ENCODE results near the gene HEG1.
A peak's percentile ranks its signal among the peaks of the same experiment; 100 is the strongest.

HEG1 gene

GRCh38 chr3:125042725-125043406, 12.9 kb downstream of the HEG1 start:
- no peak for DNase-seq

- peak; percentile 99 for DNase-seq
These were observed 16.4 kb downstream of the HEG1 start for GRCh38 chr3:125039131-125040100.

- DNase-seq: no peak
These were observed 18.2 kb downstream of the HEG1 start for GRCh38 chr3:125037498-125038150.

DNA sequence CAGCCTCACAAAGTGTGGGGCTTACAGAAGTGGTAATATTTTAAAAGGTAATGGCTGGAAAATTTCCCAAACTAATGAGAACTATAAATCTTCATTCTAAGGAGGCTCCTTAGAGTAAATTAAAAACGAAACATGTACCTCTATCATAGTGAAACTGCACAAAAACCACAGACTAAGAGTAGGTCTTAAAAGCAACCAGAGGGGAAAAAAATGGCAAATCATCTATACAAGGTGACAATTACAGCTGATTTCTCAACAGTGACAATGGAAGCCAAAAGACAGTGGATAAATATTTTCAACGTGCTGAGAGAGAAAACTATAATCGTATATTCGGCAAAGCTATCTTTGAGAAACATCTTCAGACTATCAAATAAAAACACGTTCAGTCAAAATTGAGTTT, 20.6 kb downstream of the HEG1 start:
- DNase-seq: no peak

DNA sequence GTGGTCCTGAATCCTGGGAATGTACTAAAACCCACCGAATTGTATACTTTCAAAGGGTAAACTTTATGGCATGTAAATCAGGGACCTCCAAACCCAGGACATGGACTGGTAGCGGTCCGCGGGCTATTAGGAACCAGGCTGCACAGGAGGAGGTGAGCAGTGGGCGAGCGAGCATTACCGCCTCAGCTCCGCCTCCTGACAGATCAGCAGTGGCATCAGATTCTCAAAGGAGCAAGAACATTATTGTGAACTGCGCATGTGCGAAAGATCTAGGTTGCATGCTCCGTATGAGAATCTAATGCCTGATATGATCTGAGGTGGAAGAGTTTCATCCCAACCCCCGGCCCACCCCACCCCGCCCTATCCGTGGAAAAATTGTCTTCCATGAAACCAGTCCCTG, 22.2 kb downstream of the HEG1 start:
- DNase-seq: no peak

DNA sequence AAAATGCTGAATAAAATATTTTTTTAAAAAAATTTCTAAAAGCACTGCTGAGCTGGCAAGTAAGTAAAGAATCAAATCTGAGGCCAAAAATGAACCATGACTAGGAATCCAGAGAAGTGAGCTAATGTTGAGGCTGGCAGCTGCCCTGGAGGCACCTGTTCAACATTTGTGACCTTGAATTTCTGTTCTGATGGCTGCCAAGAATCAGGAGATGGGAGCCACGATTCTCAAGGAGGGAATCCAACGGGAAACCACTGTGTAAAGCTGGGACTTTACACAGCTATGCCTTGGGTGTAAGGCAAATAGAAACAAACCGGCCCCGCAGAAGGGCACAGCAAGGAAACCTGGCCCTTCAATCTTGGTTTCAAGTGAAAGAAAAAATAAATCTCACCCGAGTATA, 22.7 kb downstream of the HEG1 start:
- no peak for DNase-seq

- no peak for DNase-seq
These were observed 23.1 kb downstream of the HEG1 start for GRCh38 chr3:125032683-125033082.

- DNase-seq: no peak
These were observed 23.6 kb downstream of the HEG1 start for GRCh38 chr3:125032100-125032643.

GRCh38 chr3:125031544-125031943, 24.3 kb downstream of the HEG1 start:
- DNase-seq: no peak

DNA sequence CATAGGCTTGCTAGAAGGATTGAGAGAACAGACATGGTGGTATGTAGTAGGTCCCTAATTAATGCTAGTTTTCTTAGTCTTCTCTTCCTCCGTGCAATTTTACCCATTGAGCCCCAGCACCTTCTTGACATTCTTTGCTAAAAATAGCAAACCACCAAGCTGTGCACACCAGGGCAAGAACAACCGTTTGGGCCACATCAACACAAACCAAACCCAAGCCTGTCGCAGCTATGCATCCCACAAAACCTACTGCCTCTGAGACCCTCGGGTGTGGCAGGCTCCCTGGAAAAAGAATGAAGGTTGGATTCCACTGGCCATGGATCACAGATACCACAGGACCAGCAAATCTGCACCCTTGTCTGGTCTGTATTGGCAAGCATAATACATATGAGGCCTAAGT, 27.1 kb downstream of the HEG1 start:
- no peak for DNase-seq

- DNase-seq: no peak
These were observed 30.2 kb downstream of the HEG1 start for GRCh38 chr3:125025642-125026041.

DNA sequence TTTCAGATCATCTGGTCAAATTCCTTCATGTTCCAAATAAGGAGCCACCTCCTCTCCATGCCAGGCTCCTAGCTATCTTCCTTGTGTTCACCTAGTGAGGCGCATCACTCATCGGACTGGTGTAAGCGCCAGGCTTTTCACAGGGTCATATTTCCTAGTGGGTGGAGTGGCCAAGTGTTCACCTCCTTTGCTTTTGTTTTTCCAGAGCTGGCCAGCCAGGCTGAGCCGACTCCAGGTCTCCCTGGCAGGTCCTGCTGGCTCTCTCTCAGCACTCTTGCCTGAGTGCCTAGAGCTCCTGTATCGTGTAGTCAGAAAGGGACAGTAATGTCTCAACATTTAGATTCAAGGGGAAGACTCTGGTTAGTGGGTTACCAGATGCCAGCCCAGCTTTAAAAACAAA, 31.0 kb downstream of the HEG1 start:
- no peak for DNase-seq

- DNase-seq: no peak
These were observed 31.8 kb downstream of the HEG1 start for GRCh38 chr3:125023833-125024555.

DNA sequence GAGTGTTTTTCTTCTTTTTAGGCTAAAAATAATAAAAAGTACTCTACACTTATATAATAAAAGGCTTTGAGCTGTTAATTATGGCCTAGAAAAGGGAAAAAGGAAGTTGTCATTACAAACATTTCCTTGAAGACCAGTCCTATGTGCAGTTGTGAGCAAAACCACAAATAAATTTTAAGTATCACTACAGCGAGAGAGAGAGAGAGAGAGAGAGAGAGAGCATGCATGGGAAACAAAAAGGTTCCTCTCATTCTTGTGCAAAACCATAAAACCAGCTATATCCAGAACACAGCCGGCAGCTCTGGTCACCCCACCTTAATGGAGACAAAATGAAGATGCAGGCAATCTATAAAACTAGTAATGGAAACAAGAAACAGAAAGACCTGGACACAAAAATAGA, 33.6 kb downstream of the HEG1 start:
- no peak for DNase-seq

- no peak for DNase-seq
These were observed 36.5 kb downstream of the HEG1 start for GRCh38 chr3:125019271-125019670.

GRCh38 chr3:125017406-125017805, 38.4 kb downstream of the HEG1 start:
- DNase-seq: no peak

DNA sequence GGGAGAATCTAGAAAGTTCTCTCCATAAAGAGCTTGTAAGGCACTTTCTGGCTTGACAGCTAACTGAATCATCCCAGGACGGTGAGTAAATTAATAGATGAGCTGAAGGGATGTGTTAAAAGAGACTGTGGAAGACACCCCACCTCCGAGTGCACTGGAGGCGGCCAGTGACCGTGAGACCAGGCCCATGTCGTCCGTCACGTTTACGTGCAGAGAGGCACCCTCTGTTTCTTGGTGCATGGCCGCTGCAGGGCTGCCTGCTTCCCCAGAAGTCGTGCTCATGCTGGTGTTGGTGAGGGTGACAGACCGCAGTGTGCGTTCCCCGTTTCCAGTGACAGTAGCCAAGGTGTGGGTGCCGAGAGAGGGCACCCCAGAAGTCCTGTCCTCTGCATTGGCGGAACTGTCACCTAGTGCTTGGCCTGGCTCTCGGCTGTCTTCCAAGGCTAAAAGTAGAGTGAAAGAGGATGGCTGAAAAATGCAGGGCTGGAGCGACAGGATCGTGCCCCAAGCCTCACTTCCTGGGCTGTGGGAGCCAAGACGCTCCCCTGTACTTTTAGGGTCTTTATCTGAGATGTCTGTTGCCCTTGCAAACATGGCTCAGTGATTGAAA, 41.1 kb downstream of the HEG1 start:
- DNase-seq: no peak

- no peak for DNase-seq
These were observed 42.7 kb downstream of the HEG1 start for GRCh38 chr3:125013095-125013494.

GRCh38 chr3:125011941-125012340, 43.9 kb downstream of the HEG1 start:
- DNase-seq: no peak

DNA sequence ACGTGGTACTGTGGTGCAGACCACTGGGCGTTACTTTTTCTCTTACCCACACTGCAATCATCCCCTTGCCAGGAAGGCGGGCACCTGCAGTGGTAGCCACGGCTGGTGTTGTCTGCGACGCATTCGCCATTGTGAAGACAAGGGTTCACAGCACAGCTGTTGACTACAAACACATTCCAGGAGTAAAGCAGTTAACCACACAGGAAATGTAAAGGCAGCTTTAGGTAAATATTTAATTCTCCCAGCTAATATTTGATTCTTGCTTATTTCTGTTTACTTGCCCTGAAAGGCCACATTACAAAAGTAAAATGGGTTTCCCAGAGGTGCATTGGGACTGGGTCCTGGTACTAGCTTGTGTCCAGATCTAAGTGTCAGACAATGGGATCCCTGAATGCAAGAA, 45.4 kb downstream of the HEG1 start:
- no peak for DNase-seq

DNA sequence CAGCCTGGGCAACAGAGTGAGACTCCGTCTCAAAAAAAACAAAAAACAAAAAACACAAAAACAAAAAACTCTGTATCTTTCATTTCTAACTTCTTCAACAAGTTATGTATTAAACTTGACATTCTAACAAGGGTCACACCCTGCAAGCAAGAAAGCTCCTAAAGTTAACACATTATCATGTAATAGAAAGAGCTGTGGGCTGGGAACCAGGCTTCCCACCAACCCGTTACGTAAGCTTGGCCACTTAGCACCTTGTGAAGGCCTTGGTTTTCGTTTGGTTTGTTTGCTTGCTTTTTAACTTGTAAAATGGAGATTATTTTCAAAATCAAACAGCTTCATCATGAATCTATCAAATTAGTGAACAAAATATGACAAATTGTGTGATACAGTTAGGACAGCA, 47.0 kb downstream of the HEG1 start:
- no peak for DNase-seq

DNA sequence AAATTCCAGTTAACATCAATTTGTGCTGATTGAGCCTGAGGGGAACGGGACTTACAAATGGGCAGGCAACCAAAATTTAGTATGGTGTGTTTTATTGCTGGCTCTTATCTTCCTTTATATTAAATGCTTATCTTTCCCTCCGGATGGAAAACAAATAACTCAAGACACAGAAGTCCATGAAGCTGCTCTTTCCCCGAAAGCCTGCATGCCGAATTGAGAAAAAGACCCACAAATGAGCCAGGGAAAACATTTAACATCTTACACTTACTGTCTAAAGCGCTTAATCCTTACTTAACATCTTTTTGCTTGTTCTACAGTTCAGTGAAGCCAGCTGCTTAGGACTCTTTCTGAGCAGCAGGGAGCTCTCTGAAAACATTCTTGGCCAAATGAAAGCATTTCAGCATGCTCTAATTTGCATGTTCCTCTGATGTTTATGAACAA, 49.5 kb downstream of the HEG1 start:
- DNase-seq: peak; percentile 51

Data from NCI-H524 treated with DMSO at 0.1 percent for 48 hours (cell line).